Measurements from ENCODE around the gene GDF7.

DNA sequence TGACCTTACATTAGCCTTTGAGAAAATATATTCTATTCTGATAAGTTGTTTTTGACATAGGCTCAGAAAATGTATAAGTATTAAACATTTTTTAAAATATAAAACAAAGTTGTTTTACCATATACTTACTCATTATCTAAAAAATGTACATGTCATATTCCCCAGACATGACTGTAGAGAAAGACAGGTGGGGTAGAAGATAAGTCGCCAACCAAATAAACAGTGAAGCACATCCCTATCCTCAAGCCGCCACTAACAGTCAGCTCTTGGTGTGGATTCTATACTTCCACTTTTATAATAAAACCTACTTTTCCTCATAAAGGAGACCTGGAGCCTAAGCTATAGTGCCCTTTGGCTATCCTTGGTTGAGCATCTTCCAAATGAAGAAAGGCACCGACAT, 26.4 kb downstream of the GDF7 start:
- TF ChIP-seq, protein P1, sequence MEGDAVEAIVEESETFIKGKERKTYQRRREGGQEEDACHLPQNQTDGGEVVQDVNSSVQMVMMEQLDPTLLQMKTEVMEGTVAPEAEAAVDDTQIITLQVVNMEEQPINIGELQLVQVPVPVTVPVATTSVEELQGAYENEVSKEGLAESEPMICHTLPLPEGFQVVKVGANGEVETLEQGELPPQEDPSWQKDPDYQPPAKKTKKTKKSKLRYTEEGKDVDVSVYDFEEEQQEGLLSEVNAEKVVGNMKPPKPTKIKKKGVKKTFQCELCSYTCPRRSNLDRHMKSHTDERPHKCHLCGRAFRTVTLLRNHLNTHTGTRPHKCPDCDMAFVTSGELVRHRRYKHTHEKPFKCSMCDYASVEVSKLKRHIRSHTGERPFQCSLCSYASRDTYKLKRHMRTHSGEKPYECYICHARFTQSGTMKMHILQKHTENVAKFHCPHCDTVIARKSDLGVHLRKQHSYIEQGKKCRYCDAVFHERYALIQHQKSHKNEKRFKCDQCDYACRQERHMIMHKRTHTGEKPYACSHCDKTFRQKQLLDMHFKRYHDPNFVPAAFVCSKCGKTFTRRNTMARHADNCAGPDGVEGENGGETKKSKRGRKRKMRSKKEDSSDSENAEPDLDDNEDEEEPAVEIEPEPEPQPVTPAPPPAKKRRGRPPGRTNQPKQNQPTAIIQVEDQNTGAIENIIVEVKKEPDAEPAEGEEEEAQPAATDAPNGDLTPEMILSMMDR (IDR thresholded peaks at IDR 0.05; ENCODE audit: low read depth, low read length, missing input control) = no peak
- TF ChIP-seq YY1 (IDR thresholded peaks at IDR 0.05) (no peak), TAF1 (conservative IDR thresholded peaks at IDR 0.05) (no peak), RXRA (IDR thresholded peaks at IDR 0.05) (no peak), RAD21 (IDR thresholded peaks at IDR 0.05) (no peak), JUND (IDR thresholded peaks at IDR 0.05) (no peak), SP1 (IDR thresholded peaks at IDR 0.05) (no peak), GABPA (IDR thresholded peaks at IDR 0.05 in 1 of 2, conservative IDR thresholded peaks at IDR 0.05 in 1 of 2) (no peak)
- TF ChIP-seq, protein P2, sequence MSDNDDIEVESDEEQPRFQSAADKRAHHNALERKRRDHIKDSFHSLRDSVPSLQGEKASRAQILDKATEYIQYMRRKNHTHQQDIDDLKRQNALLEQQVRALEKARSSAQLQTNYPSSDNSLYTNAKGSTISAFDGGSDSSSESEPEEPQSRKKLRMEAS (IDR thresholded peaks at IDR 0.05) = no peak
- TF ChIP-seq, protein P3, sequence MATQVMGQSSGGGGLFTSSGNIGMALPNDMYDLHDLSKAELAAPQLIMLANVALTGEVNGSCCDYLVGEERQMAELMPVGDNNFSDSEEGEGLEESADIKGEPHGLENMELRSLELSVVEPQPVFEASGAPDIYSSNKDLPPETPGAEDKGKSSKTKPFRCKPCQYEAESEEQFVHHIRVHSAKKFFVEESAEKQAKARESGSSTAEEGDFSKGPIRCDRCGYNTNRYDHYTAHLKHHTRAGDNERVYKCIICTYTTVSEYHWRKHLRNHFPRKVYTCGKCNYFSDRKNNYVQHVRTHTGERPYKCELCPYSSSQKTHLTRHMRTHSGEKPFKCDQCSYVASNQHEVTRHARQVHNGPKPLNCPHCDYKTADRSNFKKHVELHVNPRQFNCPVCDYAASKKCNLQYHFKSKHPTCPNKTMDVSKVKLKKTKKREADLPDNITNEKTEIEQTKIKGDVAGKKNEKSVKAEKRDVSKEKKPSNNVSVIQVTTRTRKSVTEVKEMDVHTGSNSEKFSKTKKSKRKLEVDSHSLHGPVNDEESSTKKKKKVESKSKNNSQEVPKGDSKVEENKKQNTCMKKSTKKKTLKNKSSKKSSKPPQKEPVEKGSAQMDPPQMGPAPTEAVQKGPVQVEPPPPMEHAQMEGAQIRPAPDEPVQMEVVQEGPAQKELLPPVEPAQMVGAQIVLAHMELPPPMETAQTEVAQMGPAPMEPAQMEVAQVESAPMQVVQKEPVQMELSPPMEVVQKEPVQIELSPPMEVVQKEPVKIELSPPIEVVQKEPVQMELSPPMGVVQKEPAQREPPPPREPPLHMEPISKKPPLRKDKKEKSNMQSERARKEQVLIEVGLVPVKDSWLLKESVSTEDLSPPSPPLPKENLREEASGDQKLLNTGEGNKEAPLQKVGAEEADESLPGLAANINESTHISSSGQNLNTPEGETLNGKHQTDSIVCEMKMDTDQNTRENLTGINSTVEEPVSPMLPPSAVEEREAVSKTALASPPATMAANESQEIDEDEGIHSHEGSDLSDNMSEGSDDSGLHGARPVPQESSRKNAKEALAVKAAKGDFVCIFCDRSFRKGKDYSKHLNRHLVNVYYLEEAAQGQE (IDR thresholded peaks at IDR 0.05) = no peak
- TF ChIP-seq, protein P4, sequence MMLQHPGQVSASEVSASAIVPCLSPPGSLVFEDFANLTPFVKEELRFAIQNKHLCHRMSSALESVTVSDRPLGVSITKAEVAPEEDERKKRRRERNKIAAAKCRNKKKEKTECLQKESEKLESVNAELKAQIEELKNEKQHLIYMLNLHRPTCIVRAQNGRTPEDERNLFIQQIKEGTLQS (IDR thresholded peaks at IDR 0.05) = no peak
